Loucy (cell line): ENCODE results near the gene KLHDC10.
A peak's percentile ranks its signal among the peaks of the same experiment; 100 is the strongest.

Experiments used
- H2AFZ ChIP-seq: fragments of 200-600 bp; sonication (generic); 2 replicates; pipeline ENCODE4 v1.6.0; 2016; ENCODE audit warnings: antibody characterized with exemption, mild to moderate bottlenecking, low read length, moderate library complexity
- H3F3A ChIP-seq: fragments of 200-600 bp; 2 replicates; pipeline ENCODE4 v1.6.0; 2016; ENCODE audit warnings: antibody characterized with exemption, low read depth, mild to moderate bottlenecking
- H3K27me3 ChIP-seq: fragments of 200-600 bp; sonication (generic); 2 replicates; pipeline ENCODE4 v1.6.1; 2014; ENCODE audit warnings: low read length, mild to moderate bottlenecking; ENCODE audit not compliant: insufficient read depth, poor library complexity, severe bottlenecking
- H3K36me3 ChIP-seq: fragments of 200-600 bp; sonication (generic); 2 replicates; pipeline ENCODE4 v1.6.1; 2016; ENCODE audit warnings: low read length; ENCODE audit not compliant: insufficient read depth
- H3K4me1 ChIP-seq: fragments of 200-600 bp; sonication (generic); 2 replicates; pipeline ENCODE4 v1.5.1; 2014; ENCODE audit warnings: low read length, mild to moderate bottlenecking; ENCODE audit not compliant: insufficient read depth, poor library complexity, severe bottlenecking
- H3K4me2 ChIP-seq: fragments of 200-600 bp; sonication (generic); 2 replicates; pipeline ENCODE4 v1.6.0; 2014; ENCODE audit warnings: antibody characterized with exemption, low read length, low read depth, mild to moderate bottlenecking; ENCODE audit not compliant: poor library complexity, severe bottlenecking
- H3K4me3 ChIP-seq: fragments of 200-600 bp; sonication (generic); 2 replicates; pipeline ENCODE4 v1.5.1; 2014; ENCODE audit warnings: low read length, mild to moderate bottlenecking, mixed read lengths; ENCODE audit not compliant: poor library complexity, severe bottlenecking
- H3K79me2 ChIP-seq: fragments of 200-600 bp; sonication (generic); 2 replicates; pipeline ENCODE4 v1.6.1; 2014; ENCODE audit warnings: low read length; ENCODE audit not compliant: insufficient read depth
- H3K9ac ChIP-seq: fragments of 200-600 bp; sonication (generic); 2 replicates; pipeline ENCODE4 v1.6.0; 2014; ENCODE audit warnings: mild to moderate bottlenecking, low read depth, low read length, moderate library complexity; ENCODE audit not compliant: poor library complexity, severe bottlenecking
- H3K9me2 ChIP-seq: fragments of 200-600 bp; sonication (generic); replicated peaks from 2 replicates; pipeline ENCODE4 v1.6.1; 2016; ENCODE audit warnings: low read depth, low read length, mixed read lengths
- H3K9me3 ChIP-seq: fragments of 200-600 bp; sonication (generic); 2 replicates; pipeline ENCODE4 v1.6.1; 2014; ENCODE audit warnings: mild to moderate bottlenecking, antibody characterized with exemption, low read length, low read depth; ENCODE audit not compliant: insufficient read depth
- H4K20me1 ChIP-seq: fragments of 200-600 bp; sonication (generic); 2 replicates; pipeline ENCODE4 v1.6.0; 2014; ENCODE audit warnings: antibody characterized with exemption, low read length, mild to moderate bottlenecking; ENCODE audit not compliant: insufficient read depth, poor library complexity, severe bottlenecking
- EZH2phosphoT487 ChIP-seq: fragments of 200-600 bp; IDR thresholded peaks from 2 replicates; pipeline ENCODE4 v1.6.1; 2018; ENCODE audit warnings: antibody characterized with exemption, mild to moderate bottlenecking, moderate library complexity, borderline replicate concordance
- TF ChIP-seq, protein P1 (sequence below): fragments of 200-600 bp; sonication (generic); conservative IDR thresholded peaks from 2 replicates; pipeline ENCODE4 v1.5.1; 2014; ENCODE audit warnings: mild to moderate bottlenecking, antibody characterized with exemption, low read length

Gene KLHDC10, protein sequence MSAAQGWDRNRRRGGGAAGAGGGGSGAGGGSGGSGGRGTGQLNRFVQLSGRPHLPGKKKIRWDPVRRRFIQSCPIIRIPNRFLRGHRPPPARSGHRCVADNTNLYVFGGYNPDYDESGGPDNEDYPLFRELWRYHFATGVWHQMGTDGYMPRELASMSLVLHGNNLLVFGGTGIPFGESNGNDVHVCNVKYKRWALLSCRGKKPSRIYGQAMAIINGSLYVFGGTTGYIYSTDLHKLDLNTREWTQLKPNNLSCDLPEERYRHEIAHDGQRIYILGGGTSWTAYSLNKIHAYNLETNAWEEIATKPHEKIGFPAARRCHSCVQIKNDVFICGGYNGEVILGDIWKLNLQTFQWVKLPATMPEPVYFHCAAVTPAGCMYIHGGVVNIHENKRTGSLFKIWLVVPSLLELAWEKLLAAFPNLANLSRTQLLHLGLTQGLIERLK

DNA sequence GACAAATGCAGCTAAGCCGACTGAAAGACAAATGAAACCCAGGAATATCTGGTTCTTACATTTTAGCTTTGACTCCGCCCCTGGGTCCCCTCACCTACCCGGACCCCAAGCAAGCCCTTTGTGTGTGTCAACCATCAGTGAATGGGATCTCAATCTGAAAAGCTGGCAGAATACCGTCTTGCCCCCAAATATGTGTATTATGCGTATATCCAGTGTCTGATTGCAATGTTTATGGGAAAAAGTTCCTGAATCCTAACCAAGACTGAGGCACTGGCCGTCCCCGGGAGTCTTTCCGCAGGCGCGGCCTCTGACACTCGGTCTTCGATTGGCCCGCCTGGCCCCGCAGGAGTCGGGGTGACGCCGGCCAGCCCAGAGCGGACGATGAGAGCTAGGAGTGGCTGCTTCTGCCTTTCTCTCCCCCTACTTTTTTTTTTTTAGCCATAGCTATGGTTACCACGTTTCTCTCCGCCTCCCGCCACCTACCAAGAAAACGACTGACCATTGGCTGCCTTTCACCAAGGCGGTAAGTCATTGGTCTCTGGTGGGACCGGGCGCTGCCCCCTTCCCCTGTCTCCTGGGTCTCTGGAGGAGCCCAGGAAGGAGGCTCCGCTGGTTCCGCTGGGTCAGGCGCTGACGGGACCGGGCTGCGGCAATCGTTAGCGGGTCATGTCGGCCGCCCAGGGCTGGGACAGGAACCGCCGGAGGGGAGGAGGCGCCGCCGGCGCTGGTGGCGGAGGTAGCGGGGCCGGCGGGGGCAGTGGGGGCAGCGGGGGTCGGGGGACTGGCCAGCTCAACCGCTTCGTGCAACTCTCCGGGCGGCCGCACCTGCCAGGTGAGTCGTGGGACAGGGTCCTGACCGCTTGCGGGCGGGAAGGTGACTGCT is at the start of gene KLHDC10:
Gene KLHDC10 (plus strand): TSS at position 557 of the 883 bp plus-strand sequence. CDS start 110 bp downstream, at position 667.
- H3K4me1 ChIP-seq = peaks cover 33% of the 10 kb centered on the region
- no peaks in the 10 kb centered on the region for H3K36me3 ChIP-seq
- TF ChIP-seq, protein P1, sequence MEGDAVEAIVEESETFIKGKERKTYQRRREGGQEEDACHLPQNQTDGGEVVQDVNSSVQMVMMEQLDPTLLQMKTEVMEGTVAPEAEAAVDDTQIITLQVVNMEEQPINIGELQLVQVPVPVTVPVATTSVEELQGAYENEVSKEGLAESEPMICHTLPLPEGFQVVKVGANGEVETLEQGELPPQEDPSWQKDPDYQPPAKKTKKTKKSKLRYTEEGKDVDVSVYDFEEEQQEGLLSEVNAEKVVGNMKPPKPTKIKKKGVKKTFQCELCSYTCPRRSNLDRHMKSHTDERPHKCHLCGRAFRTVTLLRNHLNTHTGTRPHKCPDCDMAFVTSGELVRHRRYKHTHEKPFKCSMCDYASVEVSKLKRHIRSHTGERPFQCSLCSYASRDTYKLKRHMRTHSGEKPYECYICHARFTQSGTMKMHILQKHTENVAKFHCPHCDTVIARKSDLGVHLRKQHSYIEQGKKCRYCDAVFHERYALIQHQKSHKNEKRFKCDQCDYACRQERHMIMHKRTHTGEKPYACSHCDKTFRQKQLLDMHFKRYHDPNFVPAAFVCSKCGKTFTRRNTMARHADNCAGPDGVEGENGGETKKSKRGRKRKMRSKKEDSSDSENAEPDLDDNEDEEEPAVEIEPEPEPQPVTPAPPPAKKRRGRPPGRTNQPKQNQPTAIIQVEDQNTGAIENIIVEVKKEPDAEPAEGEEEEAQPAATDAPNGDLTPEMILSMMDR = no peak
- no peak for TF ChIP-seq EZH2phosphoT487
- H3K9ac ChIP-seq = peak within 1 kb of the TSS; percentile 73
- H4K20me1 ChIP-seq = peaks cover 16% of the 10 kb centered on the region
- H3F3A ChIP-seq = no peaks in the 10 kb centered on the region
- H3K9me3 ChIP-seq = no peaks in the 10 kb centered on the region
- H2AFZ ChIP-seq = peak within 1 kb of the TSS; percentile 98
- H3K4me3 ChIP-seq = peak within 1 kb of the TSS; percentile 87
- no peaks in the 10 kb centered on the region for H3K27me3 ChIP-seq
- no peaks in the 10 kb centered on the region for H3K9me2 ChIP-seq
- peaks cover 40% of the 10 kb centered on the region for H3K79me2 ChIP-seq
- peak within 1 kb of the TSS; percentile 83 for H3K4me2 ChIP-seq

DNA sequence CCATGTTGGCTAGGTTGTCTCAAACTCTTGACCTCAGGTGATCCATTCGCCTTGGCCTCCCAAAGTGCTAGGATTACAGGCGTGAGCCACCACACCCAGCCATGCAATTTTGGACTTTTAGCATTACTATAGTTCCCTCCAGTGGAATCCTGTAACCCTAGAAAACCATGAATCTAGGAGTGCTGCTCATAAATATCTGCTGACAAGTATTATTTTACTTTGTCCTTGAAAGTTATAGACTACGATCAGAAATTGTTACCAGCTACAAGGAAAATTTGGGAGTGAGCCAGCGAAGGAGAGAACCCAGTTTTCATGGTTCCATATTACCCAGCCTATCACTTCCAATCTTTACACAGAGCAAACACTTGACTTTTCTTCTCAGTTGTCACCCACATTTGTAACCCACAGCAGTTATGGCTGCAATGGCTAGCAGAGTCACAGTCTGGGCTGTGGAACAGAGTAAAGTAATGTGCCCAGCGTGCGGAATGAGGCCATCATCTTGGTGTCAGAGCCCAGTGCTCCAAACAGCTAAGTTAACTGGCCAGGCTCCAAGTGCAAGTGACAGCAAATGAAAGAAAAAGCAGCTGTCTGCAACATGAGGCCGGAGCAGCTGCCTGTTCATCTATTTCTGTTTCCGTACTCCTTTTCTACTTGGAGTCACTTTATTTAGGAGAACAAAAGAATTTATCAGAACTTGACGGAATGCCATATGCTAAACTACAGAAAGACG is 49.1 kb upstream of the KLHDC10 start:
- Histone ChIP-seq H3K9me3 (no peaks in the 10 kb centered on the region), H2AFZ (no peak overlapping the region), H3K4me3 (no peak overlapping the region), H3K79me2 (no peaks in the 10 kb centered on the region), H3K4me2 (no peak overlapping the region), H3K27me3 (no peaks in the 10 kb centered on the region), H3K4me1 (no peaks in the 10 kb centered on the region), H4K20me1 (no peaks in the 10 kb centered on the region), H3F3A (no peaks in the 10 kb centered on the region), H3K9ac (no peak overlapping the region), H3K9me2 (no peaks in the 10 kb centered on the region), H3K36me3 (peaks cover 72% of the 10 kb centered on the region; the same call in 1 of the 2 replicates)
- TF ChIP-seq EZH2phosphoT487 = no peak
- TF ChIP-seq, protein P1 = no peak

DNA sequence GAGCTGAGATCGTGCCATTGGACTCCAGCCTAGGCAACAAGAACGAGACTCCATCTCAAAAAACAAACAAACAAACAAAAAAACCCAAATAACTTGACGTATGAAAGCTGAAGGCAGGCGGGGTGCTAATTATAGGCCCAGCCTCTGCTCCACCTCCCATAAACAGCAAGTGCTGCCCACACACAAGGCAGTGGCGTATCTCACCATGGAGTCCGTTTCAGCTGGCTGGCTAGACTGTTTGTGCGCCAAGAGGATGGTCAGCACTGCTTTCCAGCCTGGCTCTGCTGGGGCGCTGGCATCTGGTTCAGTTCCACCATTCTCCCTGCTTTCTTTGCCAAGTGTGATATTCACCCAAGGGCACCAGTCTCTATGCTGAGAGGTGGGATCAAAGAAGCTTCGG is 48.2 kb upstream of the KLHDC10 start:
- no peak overlapping the region for H3K4me2 ChIP-seq
- H3K9me2 ChIP-seq = no peaks in the 10 kb centered on the region
- H3K79me2 ChIP-seq = no peaks in the 10 kb centered on the region
- H3K9me3 ChIP-seq = no peaks in the 10 kb centered on the region
- H3K4me3 ChIP-seq = no peak overlapping the region
- H3K27me3 ChIP-seq = no peaks in the 10 kb centered on the region
- TF ChIP-seq, protein P1 = no peak
- TF ChIP-seq EZH2phosphoT487 = no peak
- peaks cover 75% of the 10 kb centered on the region; the same call in 1 of the 2 replicates for H3K36me3 ChIP-seq
- H3K9ac ChIP-seq = no peak overlapping the region
- H2AFZ ChIP-seq = no peak overlapping the region
- H3K4me1 ChIP-seq = no peaks in the 10 kb centered on the region
- H4K20me1 ChIP-seq = no peaks in the 10 kb centered on the region
- H3F3A ChIP-seq = no peaks in the 10 kb centered on the region
